Thyroid gland (tissue), 4 donors: ENCODE data around the gene CHCHD6. TPM values are rescaled to one million over a fixed set of nuclear protein-coding genes. Genes with fewer than 3 reads are reported as not detected.

Source experiments
- DNase-seq, 2 donors: peaks; one replicate each; pipeline ENCODE4 v3.0.0-alpha.2; 2019
- H3K27ac ChIP-seq, 3 donors: fragments of 200-600 bp; sonication (generic); 1 replicate in 2 of 3; 2 replicates in 1 of 3; pipeline ENCODE4 v1.5.1; 2016 to 2019; ENCODE audit warnings: mild to moderate bottlenecking in 1 of 3, moderate library complexity in 1 of 3
- H3K27me3 ChIP-seq: fragments of 200-600 bp; sonication (generic); one replicate; pipeline ENCODE4 v1.5.1; 2019
- H3K36me3 ChIP-seq, 2 donors: fragments of 200-600 bp; sonication (generic); one replicate each; pipeline ENCODE4 v1.5.1; 2016 to 2019
- H3K4me1 ChIP-seq, 2 donors: fragments of 200-600 bp; sonication (generic); one replicate each; pipeline ENCODE4 v1.5.1; 2017 to 2019
- H3K4me3 ChIP-seq, 3 donors: fragments of 200-600 bp; sonication (generic); replicated peaks in 1 of 3; 1 replicate in 2 of 3; 2 replicates in 1 of 3; pipeline ENCODE4 v1.5.1; 2016; ENCODE audit warnings: mild to moderate bottlenecking in 1 of 3
- H3K9me3 ChIP-seq: fragments of 200-600 bp; sonication (generic); one replicate; pipeline ENCODE4 v1.5.1; 2017
- POLR2A ChIP-seq, 2 donors: fragments of 450-650 bp; IDR thresholded peaks; one replicate each; pipeline ENCODE4 v1.6.1; 2017; ENCODE audit warnings: antibody characterized with exemption in 2 of 2, mild to moderate bottlenecking in 2 of 2, moderate library complexity in 1 of 2
- WGBS, 2 donors: methylation state at CpG; one replicate each; pipeline ENCODE4 v1.1.5; 2017; 5-methylcytosine and 5-hydroxymethylcytosine counted together
- intact Hi-C: fragments of 100-400 bp; cut with DNase I; formaldehyde crosslinking; loops from one replicate; pipeline ENCODE4 v1.15.1; 2023
- total RNA-seq, 4 donors: library from RNA; depleted of rRNA; stranded (reverse); fragments of >200 nt; gene quantifications; one replicate each; pipeline ENCODE4 v1.2.3, GENCODE V29; 2016
- TF ChIP-seq, protein P1 (sequence below), 6 experiments: fragments of 200-600 bp in 3 of 6; fragments of 450-650 bp in 3 of 6; sonication (generic) in 3 of 6; IDR thresholded peaks; one replicate each; pipeline ENCODE4 v1.5.1; 2016 to 2019; ENCODE audit warnings: antibody characterized with exemption in 6 of 6, mild to moderate bottlenecking in 2 of 6, inconsistent platforms in 1 of 6, moderate library complexity in 1 of 6

Gene CHCHD6
- total RNA-seq, 4 donors from 2014 or later: 22.9 to 27.8 (median 24.4) TPM

DNA sequence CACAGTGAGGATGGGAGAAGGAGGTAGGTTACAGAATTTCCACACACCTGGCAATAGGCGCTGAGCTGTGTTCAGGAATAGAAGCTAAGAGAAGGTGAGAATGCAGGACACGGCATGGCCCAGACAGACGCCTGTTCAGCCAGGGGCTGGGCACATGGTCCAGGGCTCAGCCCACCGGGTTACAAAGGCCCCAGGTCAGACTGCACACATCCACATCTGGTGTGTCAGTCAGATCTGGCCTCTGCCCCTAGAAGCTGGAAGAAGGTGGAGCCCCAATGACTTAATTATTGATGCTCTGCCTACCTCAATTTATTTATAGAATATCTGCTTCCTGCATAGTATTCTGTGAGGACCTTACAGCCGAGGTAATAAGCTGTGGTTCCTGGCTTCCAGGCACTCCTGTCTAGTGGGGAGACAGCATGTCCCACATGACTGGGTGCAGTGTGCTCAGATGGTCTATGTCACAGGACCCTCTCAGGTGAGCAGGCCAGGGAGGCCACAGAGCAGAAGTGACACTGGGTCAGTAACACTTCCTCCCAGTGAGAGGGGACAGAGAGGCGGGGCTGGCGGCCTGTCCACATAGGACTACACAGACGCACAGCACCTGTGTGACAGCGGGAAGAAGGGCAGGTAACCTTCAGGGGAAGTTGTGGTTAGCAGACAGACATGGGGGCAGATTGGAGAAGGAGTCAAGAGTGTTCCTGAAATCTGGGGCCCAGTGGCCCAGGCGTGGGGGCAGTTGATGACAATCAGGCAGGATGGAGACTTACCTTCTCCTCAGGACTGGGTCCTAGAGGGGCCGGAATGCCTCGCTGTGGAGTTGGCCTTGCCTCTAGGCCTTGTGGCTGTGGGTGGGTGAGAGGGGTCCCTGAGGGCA is 240.3 kb downstream of the CHCHD6 start:
- no peaks in the 10 kb centered on the region for H3K9me3 ChIP-seq
- DNase-seq: no peak
- H3K36me3 ChIP-seq: no peaks in the 10 kb centered on the region
- no peak overlapping the region for H3K27ac ChIP-seq
- 89 to 95% methylated on average over 11 to 12 of the region's 12 CpGs for WGBS, 2 donors
- no peak overlapping the region for H3K4me3 ChIP-seq
- intact Hi-C loops: no loop called here
- no peaks in the 10 kb centered on the region for H3K27me3 ChIP-seq
- H3K4me1 ChIP-seq: peaks cover 0 to under 1% of the 10 kb centered on the region in 2 donors
- no peak for TF ChIP-seq POLR2A (IDR thresholded peaks at IDR 0.05)
- TF ChIP-seq, protein P1, sequence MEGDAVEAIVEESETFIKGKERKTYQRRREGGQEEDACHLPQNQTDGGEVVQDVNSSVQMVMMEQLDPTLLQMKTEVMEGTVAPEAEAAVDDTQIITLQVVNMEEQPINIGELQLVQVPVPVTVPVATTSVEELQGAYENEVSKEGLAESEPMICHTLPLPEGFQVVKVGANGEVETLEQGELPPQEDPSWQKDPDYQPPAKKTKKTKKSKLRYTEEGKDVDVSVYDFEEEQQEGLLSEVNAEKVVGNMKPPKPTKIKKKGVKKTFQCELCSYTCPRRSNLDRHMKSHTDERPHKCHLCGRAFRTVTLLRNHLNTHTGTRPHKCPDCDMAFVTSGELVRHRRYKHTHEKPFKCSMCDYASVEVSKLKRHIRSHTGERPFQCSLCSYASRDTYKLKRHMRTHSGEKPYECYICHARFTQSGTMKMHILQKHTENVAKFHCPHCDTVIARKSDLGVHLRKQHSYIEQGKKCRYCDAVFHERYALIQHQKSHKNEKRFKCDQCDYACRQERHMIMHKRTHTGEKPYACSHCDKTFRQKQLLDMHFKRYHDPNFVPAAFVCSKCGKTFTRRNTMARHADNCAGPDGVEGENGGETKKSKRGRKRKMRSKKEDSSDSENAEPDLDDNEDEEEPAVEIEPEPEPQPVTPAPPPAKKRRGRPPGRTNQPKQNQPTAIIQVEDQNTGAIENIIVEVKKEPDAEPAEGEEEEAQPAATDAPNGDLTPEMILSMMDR (IDR thresholded peaks at IDR 0.05): no peak

- Histone ChIP-seq H3K27me3 (no peaks in the 10 kb centered on the region), H3K9me3 (no peaks in the 10 kb centered on the region), H3K4me1 (no peaks in the 10 kb centered on the region), H3K36me3 (no peaks in the 10 kb centered on the region), H3K27ac (no peak overlapping the region), H3K4me3 (no peak overlapping the region)
- WGBS, 2 donors: 88 to 91% methylated on average over 17 of the region's 17 CpGs
- DNase-seq: no peak
- TF ChIP-seq, protein P1 (IDR thresholded peaks at IDR 0.05): no peak
- no peak for TF ChIP-seq POLR2A (IDR thresholded peaks at IDR 0.05)
- intact Hi-C loops: no loop called here
These were observed 241.2 kb downstream of the CHCHD6 start for GRCh38 chr3:126945171-126945721.

DNA sequence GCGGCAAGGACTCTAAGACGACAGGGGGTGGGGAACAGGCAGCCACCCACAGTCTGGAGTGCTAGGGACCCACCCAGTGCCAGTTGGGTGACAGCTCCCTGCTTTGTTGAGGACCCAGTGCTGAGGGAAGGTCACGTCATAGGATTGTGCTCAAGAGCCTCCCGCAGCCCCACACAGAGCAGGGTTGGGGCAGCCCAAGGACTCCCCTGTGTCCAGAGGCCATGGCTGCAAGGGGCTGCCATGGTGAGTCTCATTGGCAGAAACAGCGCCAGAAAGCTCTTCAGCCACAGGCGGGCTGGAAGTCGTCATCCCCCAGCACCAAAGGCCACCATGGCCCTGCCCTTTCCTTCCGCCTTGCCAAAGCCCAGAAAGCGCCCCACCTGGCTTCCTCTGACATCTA is 241.9 kb downstream of the CHCHD6 start:
- H3K27ac ChIP-seq: no peak overlapping the region
- H3K36me3 ChIP-seq: no peaks in the 10 kb centered on the region
- no peaks in the 10 kb centered on the region for H3K27me3 ChIP-seq
- whole genome bisulfite sequencing, 2 donors: 86 to 94% methylated on average over 9 of the region's 9 CpGs
- no peaks in the 10 kb centered on the region for H3K9me3 ChIP-seq
- H3K4me1 ChIP-seq: no peaks in the 10 kb centered on the region
- no peak for DNase-seq
- no peak for TF ChIP-seq POLR2A (IDR thresholded peaks at IDR 0.05)
- TF ChIP-seq, protein P1 (IDR thresholded peaks at IDR 0.05): no peak
- intact Hi-C loops: no loop called here
- H3K4me3 ChIP-seq: no peak overlapping the region

DNA sequence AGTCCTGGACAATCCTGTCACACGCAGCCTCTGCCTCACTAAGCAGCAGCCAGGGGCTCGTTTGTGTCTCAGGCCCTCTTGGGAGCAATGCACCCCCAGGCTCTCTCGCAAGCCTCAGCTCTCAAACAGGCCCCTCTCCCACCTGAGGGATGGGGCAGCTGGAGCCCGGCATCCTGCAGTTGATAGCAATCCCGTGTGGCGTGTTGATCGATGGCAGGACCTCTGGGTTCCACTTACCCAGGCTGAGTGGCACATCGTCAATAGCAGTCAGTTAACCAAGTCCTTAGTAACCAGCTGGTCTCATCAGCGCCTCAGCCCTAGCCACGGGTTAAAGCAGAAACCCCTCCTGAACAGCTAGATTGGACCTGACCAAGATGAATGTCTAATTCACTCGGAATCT is 242.4 kb downstream of the CHCHD6 start:
- H3K27me3 ChIP-seq: no peaks in the 10 kb centered on the region
- intact Hi-C loops: no loop called here
- 90 to 97% methylated on average over 7 to 11 of the region's 11 CpGs for WGBS, 2 donors
- TF ChIP-seq, protein P1 (IDR thresholded peaks at IDR 0.05): no peak
- TF ChIP-seq POLR2A (IDR thresholded peaks at IDR 0.05): no peak
- H3K4me3 ChIP-seq: no peak overlapping the region
- no peak overlapping the region for H3K27ac ChIP-seq
- no peaks in the 10 kb centered on the region for H3K36me3 ChIP-seq
- no peaks in the 10 kb centered on the region for H3K9me3 ChIP-seq
- no peaks in the 10 kb centered on the region for H3K4me1 ChIP-seq
- DNase-seq: no peak

DNA sequence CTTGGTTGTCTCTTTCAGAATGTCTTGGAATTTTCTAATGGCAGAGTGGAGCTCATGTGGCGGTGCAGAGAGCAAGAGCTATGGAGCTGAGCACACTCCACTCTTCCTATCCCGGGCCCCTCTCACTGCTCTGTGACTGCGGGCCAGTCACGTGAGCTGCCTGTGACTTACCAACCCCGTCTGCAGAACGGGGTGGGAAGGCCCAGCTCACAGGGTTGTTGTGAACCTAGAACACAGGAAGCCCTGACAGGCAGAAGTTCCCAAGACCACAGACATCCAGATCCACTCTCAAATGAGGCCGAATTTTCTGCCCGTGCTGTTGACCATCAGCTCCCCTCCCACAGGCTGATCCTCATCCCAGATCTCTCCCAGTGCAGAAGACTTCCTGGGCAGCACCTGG is 243.4 kb downstream of the CHCHD6 start:
- Histone ChIP-seq H3K4me3 (no peak overlapping the region), H3K36me3 (no peaks in the 10 kb centered on the region)

More for the DNA sequence above, 243.4 kb downstream of the CHCHD6 start:
- TF ChIP-seq POLR2A (IDR thresholded peaks at IDR 0.05): no peak
- TF ChIP-seq, protein P1 (IDR thresholded peaks at IDR 0.05): no peak
- intact Hi-C loops: no loop called here
- Histone ChIP-seq H3K27ac (no peak overlapping the region), H3K27me3 (no peaks in the 10 kb centered on the region), H3K4me1 (no peaks in the 10 kb centered on the region), H3K9me3 (no peaks in the 10 kb centered on the region)
- WGBS, 2 donors: 73 to 74% methylated on average over 8 of the region's 8 CpGs
- no peak for DNase-seq
